Tibial nerve (tissue), 4 donors: ENCODE results near the gene NETO2. TPM values are rescaled to one million over a fixed set of nuclear protein-coding genes. Genes with fewer than 3 reads are reported as not detected.

Source experiments
- DNase-seq, 2 donors: peaks; one replicate each; pipeline ENCODE4 v3.0.0-alpha.2; 2019; ENCODE audit warnings: low spot score in 2 of 2
- H3K27ac ChIP-seq, 4 donors: fragments of 200-600 bp; sonication (generic) in 3 of 4; one replicate each; pipeline ENCODE4 v1.5.1; 2017 to 2019; ENCODE audit warnings: mild to moderate bottlenecking in 1 of 4
- H3K27me3 ChIP-seq, 2 donors: fragments of 200-600 bp; sonication (generic) in 1 of 2; one replicate each; pipeline versions ENCODE4 v1.5.1 to v1.6.0; 2017 to 2019
- H3K36me3 ChIP-seq, 3 donors: fragments of 200-600 bp; sonication (generic); one replicate each; pipeline ENCODE4 v1.5.1; 2018 to 2019
- H3K4me1 ChIP-seq, 4 donors: fragments of 200-600 bp; sonication (generic) in 3 of 4; one replicate each; pipeline ENCODE4 v1.5.1; 2017 to 2019
- H3K4me3 ChIP-seq, 4 donors: fragments of 200-600 bp; sonication (generic) in 3 of 4; one replicate each; pipeline ENCODE4 v1.5.1; 2017 to 2019; ENCODE audit warnings: mild to moderate bottlenecking in 1 of 4, moderate library complexity in 1 of 4
- H3K9me3 ChIP-seq, 4 donors: fragments of 200-600 bp; sonication (generic) in 3 of 4; one replicate each; pipeline ENCODE4 v1.5.1; 2017 to 2019
- EP300 ChIP-seq, 2 donors: sonication (generic); formaldehyde crosslinking; IDR thresholded peaks; one replicate each; pipeline ENCODE4 v1.6.1; 2017; ENCODE audit warnings: antibody characterized with exemption in 2 of 2, mild to moderate bottlenecking in 1 of 2
- POLR2A ChIP-seq, 2 donors: fragments of 450-650 bp; IDR thresholded peaks; one replicate each; pipeline ENCODE4 v1.6.1; 2017; ENCODE audit warnings: antibody characterized with exemption in 2 of 2, mild to moderate bottlenecking in 2 of 2, moderate library complexity in 2 of 2
- WGBS, 2 donors: methylation state at CpG; one replicate each; pipeline ENCODE4 v1.1.5; 2018; 5-methylcytosine and 5-hydroxymethylcytosine counted together
- total RNA-seq, 4 donors: library from RNA; depleted of rRNA; stranded (reverse); fragments of >200 nt; gene quantifications; one replicate each; pipeline ENCODE4 v1.1.0, GENCODE V29; 2016
- TF ChIP-seq, protein P1 (sequence below), 5 experiments: fragments of 200-600 bp in 3 of 5; fragments of 450-650 bp in 2 of 5; sonication (generic) in 3 of 5; IDR thresholded peaks; one replicate each; pipeline ENCODE4 v1.5.1; 2016 to 2019; ENCODE audit warnings: antibody characterized with exemption in 5 of 5, mild to moderate bottlenecking in 3 of 5, moderate library complexity in 2 of 5

Gene NETO2
- total RNA-seq, 4 donors from 2014 or later = 0.63 to 3.3 (median 0.72) TPM

DNA sequence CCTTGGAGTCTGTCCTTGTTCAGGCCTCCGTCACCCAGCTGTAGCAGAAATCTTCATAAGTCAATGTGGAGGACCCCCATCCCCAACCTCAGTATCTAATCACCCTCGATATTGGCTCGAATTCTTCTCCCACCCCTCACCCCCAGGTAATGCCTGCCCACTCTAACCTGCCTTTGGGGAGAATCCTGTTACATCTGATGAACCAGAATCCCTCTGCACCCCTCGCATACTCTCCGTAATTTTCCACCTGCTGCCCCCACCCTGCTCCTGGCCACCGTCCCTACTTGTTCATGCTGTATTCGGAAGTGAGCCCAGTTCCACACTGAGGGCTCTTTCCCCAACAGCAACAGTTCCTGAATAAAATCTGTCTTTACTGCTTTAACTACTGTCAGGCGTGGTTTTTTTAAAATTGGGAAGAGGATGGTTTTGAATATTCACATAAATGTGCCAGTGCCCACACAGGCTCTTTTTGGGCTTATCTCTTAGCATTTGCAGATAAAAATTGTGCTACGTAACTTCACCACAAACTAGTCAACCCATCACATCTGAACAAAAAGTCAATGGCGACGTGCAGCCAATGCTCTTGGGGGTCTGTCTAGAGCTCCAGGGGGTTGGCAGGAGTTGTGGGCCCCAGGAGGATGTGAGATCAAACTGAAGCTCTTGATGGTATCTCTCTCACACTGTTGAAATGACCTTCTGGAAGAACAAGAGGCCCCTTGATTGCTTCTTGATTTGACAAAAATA is 73.7 kb downstream of the NETO2 start:
- no peaks in the 10 kb centered on the region for H3K36me3 ChIP-seq
- WGBS, 2 donors = 87 to 93% methylated on average over 11 of the region's 11 CpGs
- no peak overlapping the region for H3K27ac ChIP-seq
- no peak for DNase-seq
- H3K27me3 ChIP-seq = no peaks in the 10 kb centered on the region
- H3K9me3 ChIP-seq = no peaks in the 10 kb centered on the region
- no peak for TF ChIP-seq EP300 (IDR thresholded peaks at IDR 0.05)
- TF ChIP-seq, protein P1, sequence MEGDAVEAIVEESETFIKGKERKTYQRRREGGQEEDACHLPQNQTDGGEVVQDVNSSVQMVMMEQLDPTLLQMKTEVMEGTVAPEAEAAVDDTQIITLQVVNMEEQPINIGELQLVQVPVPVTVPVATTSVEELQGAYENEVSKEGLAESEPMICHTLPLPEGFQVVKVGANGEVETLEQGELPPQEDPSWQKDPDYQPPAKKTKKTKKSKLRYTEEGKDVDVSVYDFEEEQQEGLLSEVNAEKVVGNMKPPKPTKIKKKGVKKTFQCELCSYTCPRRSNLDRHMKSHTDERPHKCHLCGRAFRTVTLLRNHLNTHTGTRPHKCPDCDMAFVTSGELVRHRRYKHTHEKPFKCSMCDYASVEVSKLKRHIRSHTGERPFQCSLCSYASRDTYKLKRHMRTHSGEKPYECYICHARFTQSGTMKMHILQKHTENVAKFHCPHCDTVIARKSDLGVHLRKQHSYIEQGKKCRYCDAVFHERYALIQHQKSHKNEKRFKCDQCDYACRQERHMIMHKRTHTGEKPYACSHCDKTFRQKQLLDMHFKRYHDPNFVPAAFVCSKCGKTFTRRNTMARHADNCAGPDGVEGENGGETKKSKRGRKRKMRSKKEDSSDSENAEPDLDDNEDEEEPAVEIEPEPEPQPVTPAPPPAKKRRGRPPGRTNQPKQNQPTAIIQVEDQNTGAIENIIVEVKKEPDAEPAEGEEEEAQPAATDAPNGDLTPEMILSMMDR (IDR thresholded peaks at IDR 0.05) = no peak
- no peak for TF ChIP-seq POLR2A (IDR thresholded peaks at IDR 0.05)
- H3K4me1 ChIP-seq = no peaks in the 10 kb centered on the region
- no peak overlapping the region for H3K4me3 ChIP-seq

DNA sequence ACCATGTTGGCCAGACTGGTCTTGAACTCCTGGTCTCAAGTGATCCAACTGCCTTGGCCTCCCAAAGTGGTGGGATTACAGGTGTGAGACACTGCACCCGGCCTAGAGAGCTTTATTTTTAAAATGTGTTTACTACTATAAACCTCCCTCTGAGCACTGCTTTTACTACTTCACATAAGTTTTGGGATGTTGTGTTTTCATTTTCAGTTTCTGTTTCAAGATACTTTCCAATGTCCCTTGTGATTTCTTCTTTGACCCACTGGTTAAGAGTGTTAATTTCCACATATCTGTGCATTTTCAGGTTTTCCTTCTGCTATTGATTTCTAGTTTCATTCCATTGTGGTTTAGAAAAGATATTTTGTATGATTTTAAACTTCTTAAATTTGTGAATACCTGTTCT is 74.4 kb downstream of the NETO2 start:
- Histone ChIP-seq H3K27me3 (no peaks in the 10 kb centered on the region), H3K9me3 (no peaks in the 10 kb centered on the region), H3K4me3 (no peak overlapping the region), H3K4me1 (no peaks in the 10 kb centered on the region), H3K27ac (no peak overlapping the region), H3K36me3 (no peaks in the 10 kb centered on the region)
- no peak for DNase-seq
- 46 to 64% methylated on average over 1 of the region's 1 CpG for WGBS, 2 donors
- TF ChIP-seq POLR2A (IDR thresholded peaks at IDR 0.05) (no peak), EP300 (IDR thresholded peaks at IDR 0.05) (no peak)
- TF ChIP-seq, protein P1 (IDR thresholded peaks at IDR 0.05) = no peak

DNA sequence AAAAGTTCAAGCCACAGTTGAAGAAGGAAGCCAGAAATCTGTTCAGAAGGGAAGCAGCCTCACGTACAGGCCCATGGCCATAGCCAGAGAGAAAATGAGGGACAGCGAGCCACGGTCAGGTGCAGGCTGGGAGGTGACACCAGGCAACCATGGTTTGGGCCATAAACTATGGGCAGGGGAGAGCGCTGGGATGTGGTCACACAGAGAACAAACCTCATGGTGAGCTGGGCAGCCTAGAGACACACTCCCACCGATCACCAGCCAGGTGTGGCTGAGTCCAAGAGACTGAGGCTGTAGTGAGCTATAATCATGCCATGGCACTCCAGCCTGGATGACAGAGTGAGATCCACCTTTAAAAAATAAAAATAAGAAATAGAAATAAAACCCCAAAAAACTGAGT is 76.5 kb downstream of the NETO2 start:
- 84 to 86% methylated on average over 5 of the region's 5 CpGs for WGBS, 2 donors

DNA sequence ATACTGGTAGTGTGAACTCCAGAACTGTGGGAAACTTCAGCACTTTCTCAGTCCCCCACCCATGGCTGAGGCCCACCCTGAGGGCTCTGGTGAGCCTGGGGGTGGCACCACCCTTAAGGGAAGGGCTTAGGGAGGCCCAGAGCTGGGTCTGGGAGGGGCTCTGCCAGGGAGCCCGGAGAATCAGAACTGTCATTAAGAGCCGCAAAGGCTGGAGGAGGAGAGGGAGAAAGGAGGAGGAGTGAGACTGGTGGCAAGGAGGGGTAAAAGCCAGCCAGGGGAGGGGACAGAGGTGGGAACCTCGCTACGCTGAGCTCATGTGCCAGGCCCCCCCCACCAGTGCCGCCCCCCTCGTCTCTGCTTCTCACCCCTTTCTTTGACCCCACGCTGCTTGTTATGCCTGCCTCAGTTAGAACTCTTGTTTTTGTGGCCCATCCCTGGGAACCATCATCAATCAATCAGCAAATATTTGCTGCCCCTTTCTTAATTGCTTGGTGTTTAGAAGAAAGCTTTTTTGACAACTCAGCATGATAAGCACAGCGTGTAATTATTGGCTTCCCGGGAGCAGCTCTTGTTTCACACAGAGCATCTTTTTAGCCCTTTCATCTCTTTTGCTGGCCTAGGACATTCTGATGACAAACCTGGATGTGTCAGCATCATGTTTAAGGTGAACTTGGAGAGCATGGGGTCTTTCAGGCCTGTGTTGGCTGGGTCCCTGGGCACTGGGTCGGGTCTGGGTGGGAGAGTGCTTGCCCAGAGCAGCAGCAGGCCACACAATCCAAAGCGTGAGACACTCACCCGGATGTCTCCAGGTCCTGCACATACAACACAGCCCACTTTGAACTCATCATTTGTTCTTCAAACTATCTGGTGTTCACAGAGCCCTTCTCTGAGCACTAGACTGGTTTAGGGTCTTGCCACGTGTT is 77.7 kb downstream of the NETO2 start:
- Histone ChIP-seq H3K27me3 (no peaks in the 10 kb centered on the region), H3K4me3 (no peak overlapping the region), H3K9me3 (peaks cover 0 to 10% (median 0%) of the 10 kb centered on the region in 4 donors), H3K36me3 (no peaks in the 10 kb centered on the region), H3K4me1 (no peaks in the 10 kb centered on the region), H3K27ac (no peak overlapping the region)
- no peak for DNase-seq
- TF ChIP-seq EP300 (IDR thresholded peaks at IDR 0.05) = no peak
- no peak for TF ChIP-seq POLR2A (IDR thresholded peaks at IDR 0.05)
- TF ChIP-seq, protein P1 (IDR thresholded peaks at IDR 0.05) = no peak
- 41 to 46% methylated on average over 13 of the region's 13 CpGs for WGBS, 2 donors

More for the DNA sequence above, 76.5 kb downstream of the NETO2 start:
- Histone ChIP-seq H3K4me3 (no peak overlapping the region), H3K9me3 (peaks cover 0 to 10% (median 0%) of the 10 kb centered on the region in 4 donors), H3K4me1 (no peaks in the 10 kb centered on the region), H3K27me3 (no peaks in the 10 kb centered on the region), H3K36me3 (no peaks in the 10 kb centered on the region), H3K27ac (no peak overlapping the region)
- TF ChIP-seq, protein P1 (IDR thresholded peaks at IDR 0.05) = no peak
- no peak for TF ChIP-seq POLR2A (IDR thresholded peaks at IDR 0.05)
- no peak for TF ChIP-seq EP300 (IDR thresholded peaks at IDR 0.05)
- DNase-seq = no peak

DNA sequence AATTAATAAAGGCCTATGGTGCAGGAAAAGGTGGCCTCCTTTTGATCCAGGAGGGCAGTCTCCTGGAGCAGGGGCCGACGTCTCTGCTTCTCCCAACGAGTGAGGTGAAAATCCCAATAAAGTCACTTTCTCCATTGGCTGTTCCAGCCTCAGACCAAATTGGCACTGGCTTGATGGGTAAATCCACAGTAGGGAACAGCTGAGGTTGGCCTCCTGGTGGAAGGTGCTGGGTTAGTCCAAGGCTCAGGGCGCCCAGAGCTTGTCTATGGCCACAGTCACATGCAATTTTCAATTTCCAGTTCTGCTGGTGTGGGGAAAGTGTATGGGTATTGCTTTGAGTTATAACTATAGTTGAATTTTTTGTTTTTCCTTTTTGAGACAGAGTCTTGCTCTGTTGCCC is 79.0 kb downstream of the NETO2 start:
- Histone ChIP-seq H3K9me3 (peaks cover 0 to 10% (median 0%) of the 10 kb centered on the region in 4 donors), H3K36me3 (no peaks in the 10 kb centered on the region), H3K27me3 (no peaks in the 10 kb centered on the region), H3K27ac (no peak overlapping the region), H3K4me1 (no peaks in the 10 kb centered on the region), H3K4me3 (no peak overlapping the region)
- DNase-seq = no peak
- no peak for TF ChIP-seq POLR2A (IDR thresholded peaks at IDR 0.05)
- no peak for TF ChIP-seq EP300 (IDR thresholded peaks at IDR 0.05)
- 95 to 96% methylated on average over 4 of the region's 4 CpGs for WGBS, 2 donors
